Epithelial cell of esophagus (primary cell): ENCODE results near the gene CHTF8.
"Not testable (repeated sequence)": the region's sequence is repeated elsewhere in the genome, so short reads cannot be mapped to it uniquely, and the experiment has no call there.

Source experiments
- DNase-seq: peaks from one replicate; pipeline ENCODE4 v3.0.0; 2010; ENCODE audit warnings: low read depth
- H3K4me3 ChIP-seq: 2 replicates; pipeline ENCODE4 v1.5.1; 2011; ENCODE audit warnings: mild to moderate bottlenecking, low read length, control low read depth
- TF ChIP-seq, protein P1 (sequence below): IDR thresholded peaks from 2 replicates; pipeline ENCODE4 v1.5.1; 2011; ENCODE audit warnings: low read depth, mild to moderate bottlenecking, low read length, control low read depth, inconsistent platforms; ENCODE audit not compliant: insufficient read depth; ENCODE audit errors: missing control alignments

CHTF8 gene

DNA sequence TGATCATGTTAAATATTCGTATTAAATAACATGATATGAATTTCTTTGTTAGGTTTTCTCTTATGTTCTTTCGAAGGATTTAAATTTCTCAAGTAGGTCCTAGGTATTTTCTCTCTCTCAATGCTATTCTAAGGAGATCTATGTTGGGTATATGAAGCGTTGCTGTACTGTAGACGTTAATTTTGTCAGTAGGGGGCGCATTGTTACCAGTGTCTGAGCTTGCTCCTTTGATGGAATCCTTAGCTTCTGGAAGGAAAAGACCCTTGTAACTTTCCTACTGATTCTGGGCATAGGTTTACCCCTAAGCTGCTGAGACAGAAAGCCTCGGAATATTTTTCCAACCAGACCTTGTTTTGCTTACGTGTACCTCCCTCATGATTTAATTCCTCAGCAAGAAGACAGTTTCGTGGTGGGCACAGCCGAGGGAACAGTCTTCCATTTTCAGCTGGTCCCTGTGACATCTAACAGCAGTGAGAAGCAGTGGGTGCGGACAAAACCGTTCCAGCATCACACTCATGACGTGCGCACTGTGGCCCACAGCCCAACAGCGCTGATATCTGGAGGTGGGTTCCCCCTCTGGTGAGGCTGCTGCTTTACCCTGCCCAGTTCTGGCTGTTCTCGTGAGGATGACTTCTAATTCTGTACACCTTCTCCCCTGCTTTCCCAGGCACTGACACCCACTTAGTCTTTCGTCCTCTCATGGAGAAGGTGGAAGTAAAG is 17.9 kb upstream of the CHTF8 start:
- TF ChIP-seq, protein P1, sequence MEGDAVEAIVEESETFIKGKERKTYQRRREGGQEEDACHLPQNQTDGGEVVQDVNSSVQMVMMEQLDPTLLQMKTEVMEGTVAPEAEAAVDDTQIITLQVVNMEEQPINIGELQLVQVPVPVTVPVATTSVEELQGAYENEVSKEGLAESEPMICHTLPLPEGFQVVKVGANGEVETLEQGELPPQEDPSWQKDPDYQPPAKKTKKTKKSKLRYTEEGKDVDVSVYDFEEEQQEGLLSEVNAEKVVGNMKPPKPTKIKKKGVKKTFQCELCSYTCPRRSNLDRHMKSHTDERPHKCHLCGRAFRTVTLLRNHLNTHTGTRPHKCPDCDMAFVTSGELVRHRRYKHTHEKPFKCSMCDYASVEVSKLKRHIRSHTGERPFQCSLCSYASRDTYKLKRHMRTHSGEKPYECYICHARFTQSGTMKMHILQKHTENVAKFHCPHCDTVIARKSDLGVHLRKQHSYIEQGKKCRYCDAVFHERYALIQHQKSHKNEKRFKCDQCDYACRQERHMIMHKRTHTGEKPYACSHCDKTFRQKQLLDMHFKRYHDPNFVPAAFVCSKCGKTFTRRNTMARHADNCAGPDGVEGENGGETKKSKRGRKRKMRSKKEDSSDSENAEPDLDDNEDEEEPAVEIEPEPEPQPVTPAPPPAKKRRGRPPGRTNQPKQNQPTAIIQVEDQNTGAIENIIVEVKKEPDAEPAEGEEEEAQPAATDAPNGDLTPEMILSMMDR: peak; percentile 73
- H3K4me3 ChIP-seq: no peak overlapping the region
- DNase-seq: peak; percentile 77

DNA sequence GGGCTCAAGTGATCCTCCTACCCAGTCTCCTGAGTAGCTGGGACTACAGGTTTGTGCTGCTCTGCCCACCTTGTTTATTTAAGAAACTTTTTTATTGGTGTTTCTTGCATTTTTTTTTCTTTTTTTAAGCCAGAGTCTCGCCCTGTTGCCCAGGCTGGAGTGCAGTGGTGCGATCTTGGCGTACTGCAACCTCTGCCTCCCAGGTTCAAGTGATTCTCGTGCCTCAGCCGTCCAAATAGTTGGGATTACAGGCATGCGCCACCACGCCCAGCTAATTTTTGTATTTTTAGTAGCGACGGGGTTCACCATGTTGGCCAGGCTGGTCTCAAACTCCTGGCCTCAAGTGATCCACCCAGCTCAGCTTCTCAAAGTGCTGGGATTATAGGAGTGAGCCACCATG is 17.2 kb upstream of the CHTF8 start:
- not testable (repeated sequence) for DNase-seq, H3K4me3 ChIP-seq

DNA sequence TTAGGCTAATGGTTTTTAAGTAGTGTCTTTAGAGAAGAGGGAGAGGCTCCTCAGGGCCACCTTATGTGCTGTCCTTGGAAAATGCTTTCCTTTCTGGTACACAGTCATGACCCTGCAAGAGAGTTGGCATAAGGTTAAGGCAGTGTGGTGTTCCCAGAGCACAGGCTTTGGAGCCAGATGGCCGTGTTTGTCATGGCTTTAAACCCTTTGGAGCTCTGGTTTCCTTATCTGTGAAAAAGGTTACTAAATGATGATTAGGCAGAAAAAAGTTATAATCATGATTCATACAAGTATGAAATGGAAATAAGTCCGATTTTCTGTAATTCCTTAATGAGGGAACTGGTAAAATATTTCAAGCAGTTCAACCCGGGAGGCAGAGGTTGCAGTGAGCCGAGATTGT is 13.3 kb upstream of the CHTF8 start:
- H3K4me3 ChIP-seq: no peak overlapping the region
- TF ChIP-seq, protein P1: no peak
- no peak for DNase-seq

DNA sequence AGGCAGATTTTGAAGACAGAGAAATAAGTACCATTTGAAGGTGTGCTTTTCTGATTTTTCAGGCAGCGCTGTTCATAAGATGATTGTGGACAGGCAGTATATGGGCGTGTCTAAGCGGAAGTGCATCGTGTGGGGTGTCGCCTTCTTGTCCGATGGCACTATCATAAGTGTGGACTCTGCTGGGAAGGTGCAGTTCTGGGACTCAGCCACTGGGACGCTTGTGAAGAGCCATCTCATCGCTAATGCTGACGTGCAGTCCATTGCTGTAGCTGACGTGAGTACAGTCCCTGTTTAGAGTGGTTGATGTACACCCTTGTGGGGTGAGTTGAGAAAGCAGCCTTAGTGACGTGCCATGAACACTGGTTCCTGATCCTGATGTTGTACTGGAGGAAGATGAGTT is 10.7 kb upstream of the CHTF8 start:
- no peak for DNase-seq
- no peak overlapping the region for H3K4me3 ChIP-seq
- TF ChIP-seq, protein P1: no peak

DNA sequence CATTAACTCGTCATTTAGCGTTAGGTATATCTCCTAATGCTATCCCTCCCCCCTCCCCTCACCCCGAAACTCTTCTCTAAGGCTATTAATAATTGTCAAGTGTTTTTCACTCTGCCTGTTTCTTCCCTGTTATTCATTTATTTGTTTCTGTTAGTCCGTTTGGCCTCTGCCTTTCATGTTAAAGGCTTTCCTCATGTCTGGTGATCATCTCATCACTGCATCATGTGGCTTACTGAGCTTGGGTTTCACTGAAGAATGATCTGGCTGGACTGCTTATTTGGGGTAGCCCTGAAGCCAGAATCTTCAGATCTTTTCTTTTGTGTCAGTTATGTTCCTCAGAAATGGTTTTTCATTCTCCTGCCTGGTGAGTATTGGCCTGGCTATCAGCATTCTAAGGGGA is 9.5 kb upstream of the CHTF8 start:
- no peak overlapping the region for H3K4me3 ChIP-seq
- DNase-seq: no peak
- TF ChIP-seq, protein P1: no peak

DNA sequence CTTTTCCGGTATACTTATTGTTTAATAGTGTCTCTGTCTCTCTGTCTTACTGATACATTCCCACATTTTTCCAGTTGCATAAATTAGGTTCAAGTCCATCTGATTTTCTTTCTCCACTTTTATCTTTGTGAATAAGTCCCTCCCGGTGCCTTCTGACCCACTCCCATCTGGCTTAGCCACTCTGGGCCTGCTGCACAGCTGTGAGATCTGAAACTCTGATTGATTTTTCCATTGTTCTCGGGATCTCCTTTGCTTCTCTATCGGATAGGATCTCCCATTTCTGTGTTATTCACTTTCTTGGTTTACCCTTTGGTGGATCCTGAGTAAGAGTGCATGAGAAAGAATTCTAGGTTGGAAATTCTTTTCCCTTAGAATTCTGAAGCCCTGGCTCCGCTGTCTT is 8.6 kb upstream of the CHTF8 start:
- no peak overlapping the region for H3K4me3 ChIP-seq
- no peak for DNase-seq
- TF ChIP-seq, protein P1: no peak

DNA sequence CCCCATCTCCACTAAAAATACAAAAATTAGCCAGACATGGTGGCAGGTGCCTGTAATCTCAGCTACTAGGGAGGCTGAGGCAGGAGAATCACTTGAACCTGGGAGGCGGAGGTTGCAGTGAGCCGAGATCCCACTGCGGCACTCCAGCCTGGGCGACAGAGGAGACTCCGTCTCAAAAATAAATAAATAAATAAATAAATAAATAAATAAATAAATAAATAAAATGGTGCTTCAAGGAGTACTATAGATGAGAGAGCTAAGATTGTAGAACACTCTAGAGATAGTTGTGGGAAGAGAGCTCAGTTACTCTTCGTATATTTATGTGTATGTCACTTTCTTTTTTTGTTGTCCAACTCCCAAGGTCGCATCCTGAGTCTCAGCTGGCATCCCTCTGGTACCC is 7.1 kb upstream of the CHTF8 start:
- not testable (repeated sequence) for H3K4me3 ChIP-seq, DNase-seq

DNA sequence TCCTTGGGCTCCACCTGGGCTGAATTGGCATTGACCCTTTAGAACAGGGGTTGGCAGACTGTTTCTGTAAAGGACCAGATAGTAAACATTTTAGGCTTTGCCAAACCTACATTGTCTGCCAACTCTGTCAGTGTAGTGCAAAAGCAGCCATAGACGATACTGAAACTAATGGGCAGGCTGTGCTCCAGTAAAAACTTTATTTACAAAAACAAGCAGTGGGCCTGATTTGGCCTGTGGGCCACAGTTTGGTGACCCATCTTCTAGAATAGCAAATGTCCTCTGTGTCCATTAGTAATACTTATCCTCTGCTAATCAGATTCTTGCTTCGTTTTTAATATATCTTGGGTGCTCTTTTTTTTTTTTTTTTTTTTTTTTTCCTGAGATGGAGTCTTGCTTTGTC is 6.2 kb upstream of the CHTF8 start:
- no peak overlapping the region for H3K4me3 ChIP-seq
- TF ChIP-seq, protein P1: no peak
- no peak for DNase-seq
